Prostate gland (tissue), 2 donors: ENCODE data around the gene SSTR5. TPM values are rescaled to one million over a fixed set of nuclear protein-coding genes. Genes with fewer than 3 reads are reported as not detected.

Source experiments
- DNase-seq: peaks from one replicate; pipeline ENCODE4 v3.0.0-alpha.2; 2019; ENCODE audit warnings: low spot score
- H3K27ac ChIP-seq, 2 donors: fragments of 200-600 bp; sonication (generic); 2 replicates each; pipeline ENCODE4 v1.5.1; 2017 to 2019
- H3K27me3 ChIP-seq: fragments of 200-600 bp; sonication (generic); replicated peaks from 2 replicates; pipeline ENCODE4 v1.5.1; 2019; ENCODE audit not compliant: insufficient read depth
- H3K36me3 ChIP-seq, 2 donors: fragments of 200-600 bp; sonication (generic); 1 replicate in 1 of 2; 2 replicates in 1 of 2; pipeline versions ENCODE4 v1.5.1 to v1.8.1; 2017 to 2019
- H3K4me1 ChIP-seq: fragments of 200-600 bp; sonication (generic); replicated peaks from 2 replicates; pipeline ENCODE4 v1.5.1; 2019
- H3K4me3 ChIP-seq, 2 donors: fragments of 200-600 bp; sonication (generic); 2 replicates each; pipeline ENCODE4 v1.5.1; 2017 to 2019
- H3K9me3 ChIP-seq: fragments of 200-600 bp; sonication (generic); 2 replicates; pipeline ENCODE4 v1.5.1; 2017
- CTCF ChIP-seq, 4 experiments: fragments of 200-600 bp in 2 of 4; fragments of 450-650 bp in 2 of 4; sonication (generic) in 2 of 4; IDR thresholded peaks; 1 replicate in 3 of 4; 2 replicates in 1 of 4; pipeline ENCODE4 v1.5.1; 2016 to 2019; ENCODE audit warnings: antibody characterized with exemption in 4 of 4, mild to moderate bottlenecking in 2 of 4, moderate library complexity in 2 of 4
- POLR2A ChIP-seq: fragments of 450-650 bp; IDR thresholded peaks from one replicate; pipeline ENCODE4 v1.6.1; 2016; ENCODE audit warnings: antibody characterized with exemption, mild to moderate bottlenecking
- POLR2AphosphoS5 ChIP-seq: sonication (generic); formaldehyde crosslinking; IDR thresholded peaks from one replicate; pipeline ENCODE4 v1.6.1; 2017; ENCODE audit warnings: antibody characterized with exemption
- WGBS: methylation state at CpG from one replicate; pipeline ENCODE4 v1.1.5; 2018; 5-methylcytosine and 5-hydroxymethylcytosine counted together
- intact Hi-C: fragments of 100-400 bp; cut with DNase I; formaldehyde crosslinking; loops from one replicate; pipeline ENCODE4 v1.14.2; 2022
- total RNA-seq, 2 donors: library from RNA; depleted of rRNA; stranded (reverse); fragments of >200 nt; gene quantifications; one replicate each; pipeline ENCODE4 v1.1.0, GENCODE V29; 2016

Gene SSTR5
- total RNA-seq, 2 donors from 2014 or later = 1.1 to 1.8 TPM

- TF ChIP-seq POLR2A = no peak
- TF ChIP-seq POLR2AphosphoS5 = no peak
- no peak for TF ChIP-seq CTCF (IDR thresholded peaks at IDR 0.05)
- DNase-seq = no peak
- Histone ChIP-seq H3K36me3 (no peaks in the 10 kb centered on the region), H3K9me3 (no peaks in the 10 kb centered on the region), H3K27me3 (peaks cover 6% of the 10 kb centered on the region), H3K27ac (no peak overlapping the region), H3K4me3 (no peak overlapping the region), H3K4me1 (no peaks in the 10 kb centered on the region)
- 47% methylated on average over 25 of the region's 26 CpGs for WGBS
- intact Hi-C loops = no loop called here
Observed at GRCh38 chr16:1102333-1102700, 29.8 kb downstream of the SSTR5 start.

- Histone ChIP-seq H3K4me1 (no peaks in the 10 kb centered on the region), H3K9me3 (no peaks in the 10 kb centered on the region), H3K4me3 (no peak overlapping the region), H3K27me3 (peaks cover 6% of the 10 kb centered on the region), H3K27ac (no peak overlapping the region), H3K36me3 (no peaks in the 10 kb centered on the region)
- WGBS = 18% methylated on average over 20 of the region's 61 CpGs
- TF ChIP-seq POLR2AphosphoS5 (no peak), CTCF (IDR thresholded peaks at IDR 0.05) (peak; percentile 76 to 89 (median 80))
- peak; percentile 32 for DNase-seq
- intact Hi-C loops = no loop called here
Observed at GRCh38 chr16:1102921-1103635, 30.5 kb downstream of the SSTR5 start.

- Histone ChIP-seq H3K9me3 (no peaks in the 10 kb centered on the region), H3K27me3 (peaks cover 6% of the 10 kb centered on the region), H3K4me1 (no peaks in the 10 kb centered on the region), H3K27ac (no peak overlapping the region), H3K4me3 (no peak overlapping the region), H3K36me3 (no peaks in the 10 kb centered on the region)
- 64% methylated on average over 11 of the region's 11 CpGs for WGBS
- TF ChIP-seq CTCF (IDR thresholded peaks at IDR 0.05) (no peak), POLR2AphosphoS5 (no peak), POLR2A (no peak)
- intact Hi-C loops = no loop called here
- DNase-seq = no peak
Observed at GRCh38 chr16:1103636-1103980, 31.1 kb downstream of the SSTR5 start.

- intact Hi-C loops = loop anchor here (1.0 kb wide), 1 partner anchor 87 kb away; no protein-coding TSS in a partner anchor
- DNase-seq = peak; percentile 73
- Histone ChIP-seq H3K27ac (no peak overlapping the region), H3K36me3 (no peaks in the 10 kb centered on the region), H3K4me1 (peaks cover 9% of the 10 kb centered on the region), H3K27me3 (peaks cover 6% of the 10 kb centered on the region), H3K9me3 (no peaks in the 10 kb centered on the region), H3K4me3 (no peak overlapping the region)
- WGBS = 31% methylated on average over 26 of the region's 26 CpGs
- TF ChIP-seq POLR2A = no peak
- peak; percentile 39 for TF ChIP-seq POLR2AphosphoS5
- TF ChIP-seq CTCF (IDR thresholded peaks at IDR 0.05) = peak; percentile 87 to 97 (median 91)
Observed at GRCh38 chr16:1105888-1106620, 33.5 kb downstream of the SSTR5 start.
